HG03565 (cell line): ENCODE results near the gene RANBP9.
A peak's percentile ranks its signal among the peaks of the same experiment; 100 is the strongest.

Experiments used
- ATAC-seq: cut with Tn5 transposase; IDR thresholded peaks from one replicate; pipeline ENCODE4 v1.9.1; 2021; ENCODE audit warnings: mild to moderate bottlenecking, moderate library complexity; ENCODE audit not compliant: unreplicated experiment

Gene RANBP9

DNA sequence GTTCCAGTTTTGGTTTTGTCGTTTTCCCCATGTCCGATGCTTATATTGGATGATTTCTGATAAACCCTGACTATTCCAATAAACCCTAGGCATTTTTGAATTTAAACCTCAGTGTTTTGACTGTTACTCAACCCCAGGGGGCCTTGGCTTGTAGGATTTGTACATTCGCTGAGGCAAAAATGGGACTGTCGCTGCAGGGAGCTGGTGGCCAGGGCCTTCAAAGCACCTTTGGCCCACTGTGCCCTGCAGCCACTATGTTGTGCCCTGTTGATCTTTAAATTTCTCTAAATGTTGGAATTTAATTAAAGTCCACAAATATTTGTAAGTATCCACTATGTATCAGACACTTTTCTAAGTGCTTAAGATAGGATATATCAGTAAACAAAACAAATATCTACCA, 106.0 kb downstream of the RANBP9 start:
- no peak for ATAC-seq

DNA sequence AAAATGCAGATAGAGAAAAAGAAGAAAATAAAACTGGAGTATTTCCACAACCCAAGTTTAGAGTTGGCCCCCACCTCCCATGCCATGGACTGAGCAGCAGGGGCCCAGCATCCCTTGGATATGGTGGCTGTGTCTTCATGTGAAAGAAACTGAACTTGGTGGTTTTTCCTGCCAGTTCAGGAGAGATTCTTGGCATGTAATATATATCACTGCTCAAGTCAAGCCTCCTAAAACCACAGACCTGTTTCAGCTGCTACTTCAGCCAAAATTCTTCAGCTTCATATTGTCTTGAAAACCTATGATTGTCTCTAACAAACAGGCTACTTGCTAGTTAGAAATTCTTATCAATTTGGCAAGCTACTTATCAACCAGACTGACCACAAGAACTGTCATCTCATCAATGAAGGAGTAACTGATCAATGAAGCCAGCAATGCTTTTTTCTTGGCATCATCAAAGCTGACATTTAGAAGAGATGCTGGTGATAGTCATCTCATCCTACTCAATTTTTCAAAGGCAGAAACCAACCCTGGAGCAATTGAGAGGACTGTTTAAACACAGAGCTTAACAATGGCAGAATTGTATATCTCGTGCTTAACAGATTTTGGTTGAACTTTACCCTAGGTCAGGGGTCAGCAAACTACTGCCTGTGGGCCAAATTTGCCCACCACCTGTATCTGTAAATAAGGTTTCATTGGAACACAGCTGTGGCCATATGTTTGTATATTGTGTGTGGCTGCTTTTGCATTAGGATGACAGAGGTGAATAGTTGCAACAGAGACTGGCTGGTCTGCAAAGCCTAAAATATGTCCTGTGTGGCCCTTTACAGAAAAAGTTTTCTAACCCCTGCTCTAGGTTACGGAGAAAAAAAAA, 106.9 kb downstream of the RANBP9 start:
- no peak for ATAC-seq

DNA sequence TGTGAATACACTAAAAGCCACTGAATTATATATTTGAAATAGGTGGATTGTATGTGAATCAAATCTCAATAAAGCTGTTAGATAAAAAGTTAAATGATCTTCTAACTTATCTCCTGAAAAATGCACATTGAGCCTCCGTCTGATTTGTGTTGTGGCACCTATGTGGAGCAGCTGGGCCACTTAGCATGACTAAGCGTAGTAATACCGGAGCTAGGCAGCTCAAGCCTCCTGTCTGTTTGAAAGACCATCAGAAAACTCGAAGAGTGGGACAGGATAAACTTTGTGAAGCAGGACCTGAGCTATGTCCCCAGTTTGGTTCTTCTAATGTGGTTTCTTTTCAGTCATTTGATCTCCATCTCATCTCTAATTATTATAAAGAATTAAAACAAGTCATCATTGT, 107.5 kb downstream of the RANBP9 start:
- ATAC-seq: no peak

- ATAC-seq: no peak
These were observed 111.6 kb downstream of the RANBP9 start for GRCh38 chr6:13600036-13600435.

DNA sequence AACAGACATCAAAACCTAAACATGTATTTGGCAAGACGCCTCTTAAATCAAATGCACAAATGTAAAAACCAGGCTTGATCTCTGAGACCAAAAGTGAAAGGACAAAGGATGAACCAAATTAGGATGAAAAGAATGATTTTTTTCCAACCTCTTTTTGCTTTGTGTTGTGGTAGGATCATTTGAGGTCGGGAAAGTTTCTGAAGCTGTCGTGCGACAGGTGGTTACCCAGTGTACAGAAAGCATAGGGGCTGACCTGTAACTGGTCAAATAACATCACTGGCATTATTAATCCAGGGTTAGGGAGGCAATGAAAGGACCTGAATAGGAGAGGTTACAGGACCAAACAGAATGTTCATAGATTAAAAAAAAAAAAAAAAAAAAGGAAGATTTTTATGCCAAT, 114.6 kb downstream of the RANBP9 start:
- ATAC-seq: no peak

- ATAC-seq: no peak
These were observed 117.9 kb downstream of the RANBP9 start for GRCh38 chr6:13593720-13594119.

DNA sequence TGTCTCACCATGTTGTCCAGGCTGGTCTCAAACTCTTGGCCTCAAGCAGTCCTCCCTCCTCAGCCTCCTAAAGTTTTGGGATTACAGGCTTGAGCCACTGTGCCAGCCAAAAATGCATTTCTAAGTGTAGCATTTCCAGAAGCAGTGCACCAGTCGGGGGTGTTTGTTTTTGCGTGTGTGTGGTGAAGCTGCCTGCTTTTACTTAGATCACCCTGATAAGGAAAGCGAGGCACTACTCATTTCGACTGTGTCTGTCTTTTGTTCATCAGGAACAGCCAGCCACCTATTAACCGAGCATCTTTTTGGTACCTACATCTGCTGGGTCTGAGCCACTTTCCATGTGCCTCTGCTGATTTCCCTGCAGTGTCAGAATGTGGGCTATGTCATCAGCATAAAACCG, 118.5 kb downstream of the RANBP9 start:
- no peak for ATAC-seq

GRCh38 chr6:13591205-13591921, 120.3 kb downstream of the RANBP9 start:
- ATAC-seq: no peak

DNA sequence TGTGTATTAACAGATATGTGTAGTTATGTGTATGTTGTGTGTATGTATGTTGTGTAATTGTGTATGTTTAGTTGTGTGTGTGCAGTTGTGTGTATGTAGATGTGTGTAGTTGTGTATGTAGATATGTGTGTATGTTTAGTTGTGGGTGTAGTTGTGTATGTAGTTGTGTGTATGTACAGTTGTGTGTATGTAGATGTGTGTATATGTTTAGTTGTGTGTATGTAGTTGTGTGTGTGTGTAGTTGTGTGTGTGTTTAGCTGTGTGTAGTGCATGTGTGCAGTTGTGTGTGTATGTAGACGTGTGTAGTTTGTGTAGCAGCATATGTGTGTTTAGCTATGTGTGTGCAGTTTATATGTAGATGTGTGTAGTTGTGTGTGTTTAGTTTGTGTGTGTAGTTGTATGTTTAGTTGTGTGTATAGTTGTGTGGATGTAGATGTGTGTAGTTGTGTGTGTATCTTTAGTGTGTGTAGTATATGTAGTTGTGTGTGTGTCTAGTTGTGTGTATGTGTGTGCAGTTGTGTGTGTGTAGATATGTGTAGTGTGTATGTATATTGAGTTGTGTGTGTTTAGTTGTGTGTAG, 121.0 kb downstream of the RANBP9 start:
- ATAC-seq: no peak

DNA sequence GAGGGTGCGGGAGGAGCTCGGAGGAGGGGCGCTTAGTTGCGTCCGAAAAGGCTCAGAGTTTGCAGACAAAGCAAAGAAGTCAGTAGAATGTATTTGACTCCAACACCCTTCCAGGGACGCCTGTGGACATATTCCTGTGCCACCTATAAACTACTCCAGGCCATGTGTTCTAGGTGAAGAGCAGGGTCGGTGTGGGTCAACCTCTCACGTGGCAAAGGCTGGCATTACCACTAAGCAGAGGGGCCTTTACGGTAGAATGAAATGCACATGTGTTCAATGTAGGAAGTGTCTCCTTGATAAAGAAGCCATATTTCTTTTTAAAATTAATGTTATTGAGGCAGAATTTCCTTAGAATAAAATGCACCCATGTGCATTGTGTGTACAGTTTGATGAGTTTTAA, 121.8 kb downstream of the RANBP9 start:
- ATAC-seq: no peak

GRCh38 chr6:13586603-13587542, 124.8 kb downstream of the RANBP9 start:
- ATAC-seq: no peak

DNA sequence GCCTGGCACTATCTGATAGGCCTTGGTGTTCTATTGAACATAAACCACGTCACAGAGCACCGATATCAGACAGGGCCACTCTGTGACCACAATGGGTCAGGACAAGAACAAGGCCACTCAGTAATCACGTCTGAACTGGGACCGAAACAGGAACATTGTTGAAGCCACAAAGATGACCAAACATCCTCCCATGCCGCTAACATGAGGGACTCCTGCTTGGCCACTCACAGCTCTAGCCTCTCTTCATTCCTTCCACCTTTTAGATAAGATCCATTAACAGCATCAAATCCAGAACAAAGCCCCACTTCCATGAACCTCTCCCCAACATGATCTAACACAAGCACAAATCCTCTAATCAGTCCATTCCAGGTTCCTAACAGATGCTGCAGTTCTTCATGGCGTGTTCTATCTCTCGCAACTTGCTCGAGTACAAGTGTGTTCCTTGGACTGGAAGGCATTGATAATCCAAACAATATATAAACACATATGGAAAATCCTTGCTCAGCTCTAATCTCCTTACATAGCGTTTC, 129.9 kb downstream of the RANBP9 start:
- ATAC-seq: no peak

DNA sequence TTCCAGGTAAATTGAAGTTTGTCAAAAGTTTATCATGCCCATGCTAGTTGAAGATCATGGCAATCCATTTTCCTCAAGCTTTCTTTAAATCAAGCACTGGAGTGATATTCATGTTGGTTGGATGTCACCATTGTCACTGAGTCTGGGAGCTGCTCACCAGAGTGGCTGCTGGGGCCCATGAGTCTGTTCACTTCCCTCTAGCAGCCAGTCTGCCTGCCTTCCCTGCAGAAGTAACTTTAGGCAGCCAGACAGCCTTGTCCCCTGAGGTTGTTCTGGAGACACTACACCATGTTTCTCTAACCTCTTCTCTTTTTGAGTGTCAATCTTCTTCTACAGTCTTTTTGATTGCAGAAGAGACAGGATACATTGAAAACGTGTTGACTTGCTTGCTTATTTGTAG, 131.7 kb downstream of the RANBP9 start:
- ATAC-seq: no peak

DNA sequence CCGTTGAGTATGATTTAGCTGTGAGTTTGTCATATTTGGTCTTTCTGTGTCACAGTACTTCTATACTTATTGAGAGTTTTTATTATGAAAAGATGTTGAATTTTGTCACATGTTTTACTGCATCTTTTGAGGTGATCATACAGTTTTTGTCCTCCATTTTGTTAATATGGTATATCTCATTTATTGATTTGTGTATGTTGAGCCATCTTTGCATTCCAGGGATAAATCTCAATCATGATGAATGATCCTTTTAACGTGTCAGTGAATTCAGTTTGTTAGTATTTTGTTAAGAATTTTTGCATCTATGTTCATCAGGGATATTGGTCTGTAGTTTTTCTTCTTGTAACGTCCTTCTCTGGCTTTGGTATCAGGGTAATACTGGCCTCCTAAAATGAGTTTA, 133.7 kb downstream of the RANBP9 start:
- no peak for ATAC-seq

DNA sequence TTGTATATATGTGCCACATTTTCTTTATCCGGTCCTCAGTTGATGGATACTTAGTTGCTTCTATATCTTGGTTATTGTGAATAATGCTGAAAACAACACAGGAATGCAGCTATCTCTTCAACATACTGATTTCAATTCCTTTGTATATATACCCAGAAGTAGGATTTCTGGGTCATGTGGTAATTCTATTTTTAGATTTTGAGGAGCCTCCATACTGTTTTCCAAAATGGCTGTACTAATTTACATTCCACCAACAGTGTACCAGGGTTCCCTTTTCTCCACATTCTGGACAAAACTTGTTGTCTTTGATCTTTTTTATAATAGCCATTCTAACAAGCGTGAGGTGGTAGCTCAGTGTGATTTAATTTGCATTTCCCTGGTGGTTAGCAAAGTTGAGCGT, 135.6 kb downstream of the RANBP9 start:
- no peak for ATAC-seq

- no peak for ATAC-seq
These were observed 136.3 kb downstream of the RANBP9 start for GRCh38 chr6:13575377-13575775.

DNA sequence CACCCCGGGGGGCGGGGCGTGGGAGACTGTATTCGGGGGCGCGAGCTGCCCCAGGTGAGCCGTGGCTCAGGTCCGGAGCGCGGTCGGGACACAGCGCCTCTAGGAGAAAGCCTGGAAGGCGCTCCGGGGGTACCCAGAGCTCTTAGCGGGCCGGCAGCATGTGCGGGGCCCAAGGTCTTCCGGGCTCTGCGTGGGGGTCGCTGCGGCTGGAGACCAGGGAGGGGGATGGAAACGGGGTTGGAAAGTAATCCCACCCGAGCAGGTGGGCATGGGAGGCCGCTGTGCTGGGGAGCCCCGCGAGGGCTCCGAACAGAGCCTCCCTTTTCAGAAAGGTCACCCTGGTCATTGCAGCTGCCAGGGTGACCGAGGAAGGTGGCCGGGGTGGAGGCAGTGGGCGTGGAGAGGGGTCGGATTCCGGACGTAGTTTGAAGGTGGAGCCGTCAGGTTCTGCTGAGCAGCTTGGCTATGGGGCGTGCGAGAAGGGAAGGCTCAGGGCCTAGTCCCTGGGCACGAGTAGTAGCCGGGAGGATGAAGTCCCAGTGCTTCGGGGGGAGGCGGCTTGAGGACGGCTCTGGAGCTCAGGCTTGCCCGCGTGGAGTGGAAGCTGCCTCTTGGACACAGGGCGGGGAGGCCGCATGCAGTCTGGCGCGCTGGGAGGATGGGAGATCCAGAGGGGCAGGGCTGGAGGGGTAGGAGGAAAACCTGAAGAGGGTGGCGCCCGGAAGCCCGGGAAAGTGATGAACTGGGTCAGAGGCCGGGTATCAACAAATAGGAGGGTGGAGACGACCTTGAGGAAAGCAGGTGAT, 136.9 kb downstream of the RANBP9 start, which contains the start of gene SIRT5:
Gene SIRT5 (plus strand): TSS at position 31 of the 806 bp plus-strand sequence. CDS start 9,510 bp downstream, outside the sequence.
- ATAC-seq: peak; percentile 26

- peak; percentile 85 for ATAC-seq
These were observed 137.5 kb downstream of the RANBP9 start for GRCh38 chr6:13574149-13574570.

GRCh38 chr6:13573669-13574110, 137.9 kb downstream of the RANBP9 start:
- no peak for ATAC-seq
